Measurements from ENCODE around the gene TPRKB.
"Not testable (repeated sequence)": the region's sequence is repeated elsewhere in the genome, so short reads cannot be mapped to it uniquely, and the experiment has no call there.

Gene TPRKB

DNA sequence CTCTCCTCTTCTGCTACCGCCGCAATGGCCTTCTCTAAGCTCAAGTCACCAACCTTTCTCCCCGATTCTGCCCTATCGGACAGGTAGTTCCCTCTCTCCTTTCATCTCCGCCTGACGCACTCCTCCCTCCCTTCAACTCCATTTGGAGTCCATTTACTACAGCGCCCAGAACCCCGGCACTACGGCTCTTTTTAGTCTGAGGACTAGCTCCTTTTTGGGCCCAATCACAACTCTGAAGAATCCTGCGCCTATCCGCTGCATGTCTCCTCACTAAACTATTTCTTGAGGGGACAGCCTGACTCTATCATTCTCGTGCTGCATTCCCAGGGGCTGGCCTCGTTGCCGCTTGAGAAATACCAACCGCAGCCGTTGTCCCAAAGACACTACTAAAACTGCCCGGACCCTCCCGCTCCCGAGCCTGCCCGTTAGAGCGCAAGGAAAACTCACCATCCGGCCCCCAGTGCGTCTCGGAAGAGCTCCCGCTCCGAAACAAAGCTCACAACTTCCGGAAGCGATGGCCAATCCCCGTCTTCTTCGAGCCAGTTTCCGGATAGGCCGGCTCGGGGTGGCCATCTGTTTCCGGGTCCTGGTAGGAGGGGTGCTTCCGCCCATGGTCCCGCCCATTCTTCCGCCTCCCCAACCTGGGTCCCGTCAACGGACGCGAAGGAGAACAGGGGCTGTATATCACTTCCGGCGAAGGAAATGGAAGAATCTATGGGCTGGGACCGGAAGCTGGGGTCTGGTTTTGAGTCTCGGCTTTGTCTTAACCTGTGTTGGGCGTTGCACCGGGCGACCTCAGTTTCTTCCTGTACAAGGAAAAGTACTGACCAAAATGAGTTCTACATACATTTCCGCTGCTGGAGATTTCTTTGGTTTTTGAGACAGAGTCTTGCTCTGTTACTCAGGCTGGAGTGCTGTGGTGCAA, at the start of gene TPRKB:
Gene TPRKB, minus strand, starts transcription at position 491 of the 925 bp plus-strand sequence. CDS start 2,776 bp downstream, outside the sequence.
- Mint-ChIP-seq H3K4me1 (peaks cover 21% of the 10 kb centered on the region), H3K27ac (peak within 1 kb of the TSS; percentile 94), H3K9me3 (no peaks in the 10 kb centered on the region), H3K36me3 (peaks cover 18% of the 10 kb centered on the region), H3K4me3 (peak within 1 kb of the TSS; percentile 100), H3K27me3 (no peaks in the 10 kb centered on the region)

DNA sequence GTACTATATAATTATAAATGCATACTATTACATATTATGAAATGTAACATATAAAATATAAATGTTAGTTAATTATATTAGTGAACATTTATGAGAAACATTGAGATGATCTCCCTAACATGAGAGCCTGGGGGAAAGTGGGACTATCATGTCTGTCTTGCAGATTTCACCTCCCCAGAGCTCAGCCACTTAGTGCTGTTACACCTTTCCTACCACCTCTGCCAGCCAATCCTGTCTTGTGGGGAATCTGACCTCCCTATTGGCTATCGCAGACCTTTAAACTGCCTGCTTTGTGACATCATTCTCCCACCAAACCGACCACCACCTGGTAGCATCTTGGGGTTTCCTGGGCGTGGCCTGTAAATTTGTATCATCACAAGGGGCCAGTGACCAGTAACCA, 46.7 kb upstream of the TPRKB start, which contains the start of gene C2orf78:
Gene C2orf78, plus strand, starts transcription at position 301 of the 400 bp plus-strand sequence. CDS start 127 bp downstream, outside the sequence.
- H3K36me3 Mint-ChIP-seq, H3K9me3 Mint-ChIP-seq, H3K27me3 Mint-ChIP-seq, H3K4me3 Mint-ChIP-seq, H3K4me1 Mint-ChIP-seq, H3K27ac Mint-ChIP-seq: not testable (repeated sequence)

DNA sequence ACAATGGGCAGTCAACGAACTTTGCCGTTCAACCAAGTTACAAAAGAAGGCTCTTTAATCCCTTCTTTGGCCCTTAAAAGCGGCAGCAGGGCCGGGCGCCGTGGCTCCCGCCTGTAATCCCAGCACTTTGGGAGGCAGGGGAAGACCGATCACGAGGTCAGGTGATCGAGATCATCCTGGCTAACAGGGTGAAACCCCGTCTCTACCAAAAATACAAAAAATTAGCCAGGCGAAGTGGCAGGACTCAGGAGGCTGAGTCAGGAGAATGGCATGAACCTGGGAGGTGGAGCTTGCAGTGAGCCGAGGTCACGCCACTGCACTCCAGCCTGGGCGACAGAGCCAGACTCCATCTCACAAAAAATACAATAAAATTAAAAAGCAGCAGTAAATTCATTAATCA, 46.3 kb upstream of the TPRKB start:
- H3K4me3 Mint-ChIP-seq, H3K4me1 Mint-ChIP-seq, H3K27ac Mint-ChIP-seq, H3K36me3 Mint-ChIP-seq, H3K27me3 Mint-ChIP-seq, H3K9me3 Mint-ChIP-seq: not testable (repeated sequence)

DNA sequence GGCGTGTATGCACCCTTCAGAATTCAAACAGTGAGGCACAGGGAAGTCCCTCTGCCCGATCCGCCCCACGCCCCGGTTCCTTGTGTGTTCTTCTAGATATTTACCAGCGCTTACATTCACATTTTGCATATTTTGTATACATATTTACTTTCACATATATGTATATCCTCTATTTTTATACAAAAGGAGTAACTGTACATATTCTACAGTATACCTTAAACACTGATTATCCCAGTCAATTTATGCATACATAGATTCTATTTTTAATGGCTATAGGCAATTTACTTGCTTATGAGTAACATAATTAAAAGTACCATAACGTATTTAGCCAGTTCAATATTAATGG, 43.1 kb upstream of the TPRKB start:
- Mint-ChIP-seq H3K27me3 (no peaks in the 10 kb centered on the region), H3K4me1 (peaks cover 30% of the 10 kb centered on the region), H3K27ac (peak overlapping the region; percentile 96), H3K4me3 (peak overlapping the region; percentile 99), H3K9me3 (no peaks in the 10 kb centered on the region), H3K36me3 (peaks cover 4% of the 10 kb centered on the region)

- no peaks in the 10 kb centered on the region for H3K27me3 Mint-ChIP-seq
- H3K27ac Mint-ChIP-seq, result peak within 1 kb of the TSS; percentile 96
- peak within 1 kb of the TSS; percentile 99 for H3K4me3 Mint-ChIP-seq
- H3K36me3 Mint-ChIP-seq, result peaks cover 6% of the 10 kb centered on the region
- no peaks in the 10 kb centered on the region for H3K9me3 Mint-ChIP-seq
- H3K4me1 Mint-ChIP-seq, result peaks cover 33% of the 10 kb centered on the region
Measured at GRCh38 chr2:73779467-73780236, 42.5 kb upstream of the TPRKB start, which contains the start of gene DUSP11. DUSP11 (minus strand) TSS chr2:73780103; CDS start chr2:73779974, 129 bp downstream.

GRCh38 chr2:73778867-73779466, 41.8 kb upstream of the TPRKB start:
- Mint-ChIP-seq H3K36me3 (peaks cover 11% of the 10 kb centered on the region), H3K4me1 (peaks cover 40% of the 10 kb centered on the region), H3K27ac (peak overlapping the region; percentile 96), H3K4me3 (peak overlapping the region; percentile 99)
- not testable (repeated sequence) for H3K27me3 Mint-ChIP-seq, H3K9me3 Mint-ChIP-seq

- Mint-ChIP-seq H3K36me3 (peaks cover 18% of the 10 kb centered on the region), H3K9me3 (no peaks in the 10 kb centered on the region), H3K27me3 (no peaks in the 10 kb centered on the region), H3K27ac (no peak overlapping the region), H3K4me3 (no peak overlapping the region), H3K4me1 (peaks cover 53% of the 10 kb centered on the region)
Measured at GRCh38 chr2:73776869-73777519, 39.8 kb upstream of the TPRKB start.

- Mint-ChIP-seq H3K9me3 (no peaks in the 10 kb centered on the region), H3K27me3 (no peaks in the 10 kb centered on the region), H3K4me1 (peaks cover 55% of the 10 kb centered on the region), H3K36me3 (peaks cover 19% of the 10 kb centered on the region), H3K4me3 (no peak overlapping the region), H3K27ac (no peak overlapping the region)
Measured at GRCh38 chr2:73776381-73776780, 39.2 kb upstream of the TPRKB start.

DNA sequence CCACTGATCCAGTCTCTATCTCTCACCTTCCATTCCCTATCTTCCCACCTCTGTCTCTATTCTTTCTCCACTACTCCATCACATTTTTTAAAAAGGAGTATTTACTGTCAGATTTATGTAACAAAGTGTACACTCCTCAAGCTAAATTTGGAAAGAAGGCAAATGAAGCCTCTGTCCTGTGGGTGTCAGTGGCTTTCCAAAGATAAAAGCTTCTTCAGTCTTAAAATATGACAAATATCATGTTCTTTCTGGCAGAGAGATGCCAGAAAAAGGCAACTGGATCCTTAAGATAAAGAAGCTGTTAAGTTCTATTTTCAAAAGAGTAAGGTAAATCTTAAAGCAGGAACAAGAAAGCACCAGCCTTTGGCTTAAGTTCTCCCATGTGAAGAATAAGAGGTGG, 35.7 kb upstream of the TPRKB start:
- Mint-ChIP-seq H3K27me3 (no peaks in the 10 kb centered on the region), H3K9me3 (no peaks in the 10 kb centered on the region), H3K27ac (no peak overlapping the region), H3K36me3 (peaks cover 31% of the 10 kb centered on the region), H3K4me1 (peaks cover 63% of the 10 kb centered on the region), H3K4me3 (no peak overlapping the region)

DNA sequence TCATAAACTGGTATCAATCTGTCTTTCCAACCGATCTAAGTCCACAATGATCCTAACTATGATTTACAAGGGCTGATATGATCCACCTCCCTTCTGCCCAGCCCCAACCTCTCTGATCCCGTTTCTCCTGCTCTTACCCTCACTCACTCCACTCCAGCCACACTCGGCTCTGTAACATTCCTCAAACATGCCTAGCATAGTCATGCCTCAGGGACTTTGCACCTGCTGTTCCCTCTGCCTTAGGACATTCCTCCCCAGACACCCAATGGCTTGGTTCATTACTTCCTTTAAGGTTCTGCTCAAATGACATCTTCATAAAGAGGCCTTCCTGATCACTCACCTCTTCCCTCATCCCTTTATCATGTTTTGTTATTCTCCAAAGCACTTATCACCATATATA, 33.6 kb upstream of the TPRKB start:
- peaks cover 43% of the 10 kb centered on the region for H3K36me3 Mint-ChIP-seq
- H3K27me3 Mint-ChIP-seq, result no peaks in the 10 kb centered on the region
- H3K9me3 Mint-ChIP-seq, result no peaks in the 10 kb centered on the region
- peaks cover 54% of the 10 kb centered on the region for H3K4me1 Mint-ChIP-seq
- no peak overlapping the region for H3K4me3 Mint-ChIP-seq
- H3K27ac Mint-ChIP-seq, result peak overlapping the region; percentile 1

- Mint-ChIP-seq H3K27me3 (no peaks in the 10 kb centered on the region), H3K9me3 (no peaks in the 10 kb centered on the region), H3K27ac (peak overlapping the region; percentile 43), H3K4me1 (peaks cover 29% of the 10 kb centered on the region), H3K36me3 (peaks cover 31% of the 10 kb centered on the region), H3K4me3 (no peak overlapping the region)
Measured at GRCh38 chr2:73766994-73767393, 29.8 kb upstream of the TPRKB start.

DNA sequence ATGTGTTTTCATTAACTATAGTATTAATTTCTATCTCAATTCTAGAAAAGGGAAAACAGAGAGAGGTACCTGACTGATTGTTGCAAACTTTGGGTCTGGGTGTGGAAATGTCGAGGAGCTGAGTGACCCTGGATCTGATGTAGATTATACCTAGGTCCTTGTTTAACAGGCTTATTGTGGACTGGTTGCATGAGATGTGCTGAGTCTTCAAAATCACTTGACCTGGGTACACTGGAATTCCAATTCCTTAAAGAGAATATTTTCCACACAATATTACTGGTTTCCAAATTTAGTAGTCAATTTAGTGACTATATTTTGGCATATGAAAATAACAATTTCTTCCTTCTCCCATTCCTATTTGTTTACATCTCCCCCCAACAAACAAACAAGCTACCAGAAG, 29.2 kb upstream of the TPRKB start:
- Mint-ChIP-seq H3K27ac (no peak overlapping the region), H3K4me3 (no peak overlapping the region), H3K27me3 (no peaks in the 10 kb centered on the region), H3K4me1 (peaks cover 27% of the 10 kb centered on the region), H3K36me3 (peaks cover 30% of the 10 kb centered on the region), H3K9me3 (no peaks in the 10 kb centered on the region)

GRCh38 chr2:73764945-73765344, 27.8 kb upstream of the TPRKB start:
- Mint-ChIP-seq H3K27ac (no peak overlapping the region), H3K27me3 (no peaks in the 10 kb centered on the region), H3K9me3 (no peaks in the 10 kb centered on the region), H3K4me1 (peaks cover 18% of the 10 kb centered on the region), H3K4me3 (no peak overlapping the region), H3K36me3 (peaks cover 28% of the 10 kb centered on the region)

DNA sequence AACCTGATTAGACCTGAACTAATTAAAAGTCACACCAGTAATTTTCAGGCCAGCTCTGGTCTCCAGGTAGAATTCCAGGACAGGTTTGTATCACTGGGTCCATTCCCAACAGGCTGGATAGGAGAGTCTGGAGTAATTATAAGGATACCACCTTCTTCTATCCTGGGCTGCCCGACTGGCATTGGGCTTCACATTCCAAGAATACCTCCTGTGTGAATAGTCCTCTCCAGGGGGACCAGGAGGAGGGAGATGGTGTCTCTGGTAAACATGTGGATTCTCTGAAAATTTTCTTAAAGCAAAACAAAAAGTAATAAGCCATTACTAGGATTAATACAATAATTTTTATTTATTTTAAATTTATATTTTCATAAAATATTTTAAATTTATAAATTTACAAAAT, 25.4 kb upstream of the TPRKB start:
- Mint-ChIP-seq H3K27ac (no peak overlapping the region), H3K4me1 (peaks cover 5% of the 10 kb centered on the region), H3K4me3 (no peak overlapping the region), H3K9me3 (no peaks in the 10 kb centered on the region), H3K36me3 (peaks cover 18% of the 10 kb centered on the region), H3K27me3 (no peaks in the 10 kb centered on the region)

DNA sequence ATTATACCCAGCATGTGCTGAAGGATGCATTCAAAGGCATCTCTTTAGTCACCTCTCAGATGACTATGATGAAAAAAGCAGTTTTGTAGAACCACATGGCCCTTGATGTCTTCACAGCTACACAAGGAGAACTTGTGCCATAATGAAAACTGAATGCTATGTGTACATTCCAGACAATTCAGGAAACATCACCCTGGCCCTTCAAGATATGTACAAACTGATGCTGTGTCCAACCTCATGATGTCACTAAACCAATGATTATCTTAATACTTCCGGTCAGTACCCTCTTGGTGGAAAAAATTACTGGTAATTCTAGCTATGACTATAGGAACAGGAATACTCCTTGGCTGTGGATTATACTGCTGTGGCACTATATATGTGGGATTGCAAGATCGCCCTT, 22.8 kb upstream of the TPRKB start:
- Mint-ChIP-seq H3K4me1 (no peaks in the 10 kb centered on the region), H3K27ac (no peak overlapping the region), H3K36me3 (peaks cover 7% of the 10 kb centered on the region), H3K27me3 (no peaks in the 10 kb centered on the region), H3K4me3 (no peak overlapping the region), H3K9me3 (no peaks in the 10 kb centered on the region)
